ENCODE results near the gene ZNF205. TPM values are rescaled to one million over a fixed set of nuclear protein-coding genes. Genes with fewer than 3 reads are reported as not detected.
A peak's percentile ranks its signal among the peaks of the same experiment; 100 is the strongest.

Gene ZNF205
- total and polyA plus RNA-seq, 9 of the 15 experiments (the other 6 are each of a cell fraction or from before 2014, with no cell fraction given), result 2.4 to 11.8 (median 5.1) TPM; not detected in 2

- TF ChIP-seq GTF3C2 (IDR thresholded peaks at IDR 0.05; ENCODE audit: borderline replicate concordance, extremely low read depth, insufficient read length) (peak; percentile 92), MCM7 (IDR thresholded peaks at IDR 0.05) (no peak), ZNF197 (CRISPR knock-in tag; IDR thresholded peaks at IDR 0.05; ENCODE audit: low read depth) (peak; percentile 74; the same call in 1 of the 2 replicates), REST (IDR thresholded peaks at IDR 0.05; ENCODE audit: borderline replicate concordance) (peak; percentile 78), REST (CRISPR knock-in tag; IDR thresholded peaks at IDR 0.05; ENCODE audit: low read depth) (no peak), POLR2H (tag; IDR thresholded peaks at IDR 0.05; ENCODE audit: low read depth) (peak; percentile 99), CBX5 (IDR thresholded peaks at IDR 0.05; ENCODE audit: borderline replicate concordance, low read depth) (peak; percentile 64; the same call in 1 of the 2 replicates), THAP12 (CRISPR knock-in tag; IDR thresholded peaks at IDR 0.05) (no peak), SNAPC5 (CRISPR knock-in tag; IDR thresholded peaks at IDR 0.05) (no peak), NFXL1 (CRISPR knock-in tag; IDR thresholded peaks at IDR 0.05) (no peak), ZNF384 (IDR thresholded peaks at IDR 0.05; ENCODE audit: low read depth, low read length) (no peak), ERF (CRISPR knock-in tag; IDR thresholded peaks at IDR 0.05) (0 out of 2 replicates have a peak, but pooled peaks have one; percentile 1)
Observed at GRCh38 chr16:3152277-3152990, 40.0 kb downstream of the ZNF205 start (continued).
